C4-2B (cell line): ENCODE measurements around the gene ANKS1B.

Experiments
- ZFX ChIP-seq: fragments of 450-650 bp; IDR thresholded peaks from 2 replicates; pipeline ENCODE4 v1.6.1; 2017
- TF ChIP-seq, protein P1 (sequence below): fragments of 450-650 bp; conservative IDR thresholded peaks from 2 replicates; pipeline ENCODE4 v1.5.1; 2017; ENCODE audit warnings: mild to moderate bottlenecking

DNA sequence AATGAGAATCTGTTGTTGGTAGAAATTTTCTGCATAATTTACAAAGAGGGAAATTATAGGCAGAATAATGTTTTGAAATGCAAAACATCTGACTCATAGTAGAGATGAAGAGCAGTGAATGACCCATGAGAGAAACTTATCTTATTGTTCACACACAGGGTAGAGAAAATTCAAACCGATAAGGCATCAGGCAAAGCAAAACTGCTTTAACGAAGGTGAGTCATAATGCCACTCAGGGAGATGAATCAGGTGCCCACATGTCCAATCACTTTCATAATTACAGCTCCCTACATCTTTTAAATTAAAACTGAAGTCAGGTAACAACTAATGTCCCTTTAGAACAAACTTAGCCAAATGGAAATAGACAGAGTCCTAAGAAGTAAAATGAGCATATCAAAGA, 602.7 kb downstream of the ANKS1B start:
- TF ChIP-seq, protein P1, sequence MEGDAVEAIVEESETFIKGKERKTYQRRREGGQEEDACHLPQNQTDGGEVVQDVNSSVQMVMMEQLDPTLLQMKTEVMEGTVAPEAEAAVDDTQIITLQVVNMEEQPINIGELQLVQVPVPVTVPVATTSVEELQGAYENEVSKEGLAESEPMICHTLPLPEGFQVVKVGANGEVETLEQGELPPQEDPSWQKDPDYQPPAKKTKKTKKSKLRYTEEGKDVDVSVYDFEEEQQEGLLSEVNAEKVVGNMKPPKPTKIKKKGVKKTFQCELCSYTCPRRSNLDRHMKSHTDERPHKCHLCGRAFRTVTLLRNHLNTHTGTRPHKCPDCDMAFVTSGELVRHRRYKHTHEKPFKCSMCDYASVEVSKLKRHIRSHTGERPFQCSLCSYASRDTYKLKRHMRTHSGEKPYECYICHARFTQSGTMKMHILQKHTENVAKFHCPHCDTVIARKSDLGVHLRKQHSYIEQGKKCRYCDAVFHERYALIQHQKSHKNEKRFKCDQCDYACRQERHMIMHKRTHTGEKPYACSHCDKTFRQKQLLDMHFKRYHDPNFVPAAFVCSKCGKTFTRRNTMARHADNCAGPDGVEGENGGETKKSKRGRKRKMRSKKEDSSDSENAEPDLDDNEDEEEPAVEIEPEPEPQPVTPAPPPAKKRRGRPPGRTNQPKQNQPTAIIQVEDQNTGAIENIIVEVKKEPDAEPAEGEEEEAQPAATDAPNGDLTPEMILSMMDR: no peak
- TF ChIP-seq ZFX: no peak
